K562 (cell line): ENCODE data around the gene CFAP97D1.

Experiments
- IFI16 ChIP-seq: fragments of 250-450 bp; sonication (Bioruptor Pico); IDR thresholded peaks from 2 replicates; pipeline ENCODE4 v2.1.2; 2022; ENCODE audit warnings: mild to moderate bottlenecking, inconsistent platforms
- MTA3 ChIP-seq: fragments of 450-650 bp; formaldehyde crosslinking; IDR thresholded peaks from 2 replicates; pipeline ENCODE4 v1.6.1; 2017; ENCODE audit warnings: mild to moderate bottlenecking, borderline replicate concordance
- RFX1 ChIP-seq: fragments of 450-650 bp; IDR thresholded peaks from 2 replicates; pipeline ENCODE4 v1.6.1; 2016; ENCODE audit warnings: mild to moderate bottlenecking, moderate library complexity
- ZFP30 ChIP-seq: fragments of 250-450 bp; sonication (Bioruptor Pico); IDR thresholded peaks from 2 replicates; pipeline ENCODE4 v1.8.0; 2022; ENCODE audit warnings: moderate library complexity, mild to moderate bottlenecking, inconsistent platforms, borderline replicate concordance
- ZNF124 ChIP-seq: sonication (generic); formaldehyde crosslinking; IDR thresholded peaks from 2 replicates; pipeline ENCODE4 v1.8.1; 2022; ENCODE audit warnings: missing genetic modification reagents
- ZNF408 ChIP-seq: fragments of 250-450 bp; sonication (Bioruptor Pico); IDR thresholded peaks from 2 replicates; pipeline ENCODE4 v1.4.0; 2020; ENCODE audit warnings: low read depth, mild to moderate bottlenecking, moderate library complexity
- TF ChIP-seq, protein P1 (sequence below), 3 experiments: IDR thresholded peaks in 2 of 3; conservative IDR thresholded peaks in 1 of 3; 2 replicates each; pipeline ENCODE4 v1.5.1; 2011 to 2012; ENCODE audit warnings: low read length in 3 of 3, mild to moderate bottlenecking in 3 of 3, control low read depth in 2 of 3, improper control_type of control experiment in 1 of 3, inconsistent platforms in 1 of 3, low read depth in 1 of 3, mixed read lengths in 1 of 3, moderate library complexity in 1 of 3; ENCODE audit not compliant: insufficient read depth in 2 of 3
- TF ChIP-seq, protein P2 (sequence below): sonication (generic); formaldehyde crosslinking; IDR thresholded peaks from 2 replicates; pipeline ENCODE4 v1.8.1; 2023; ENCODE audit warnings: mild to moderate bottlenecking, missing genetic modification reagents
- TF ChIP-seq, protein P3 (sequence below): conservative IDR thresholded peaks from 2 replicates; pipeline ENCODE4 v1.6.1; 2011; ENCODE audit warnings: low read depth, mild to moderate bottlenecking, low read length; ENCODE audit not compliant: control insufficient read depth

- TF ChIP-seq ZNF408 (CRISPR knock-in tag) (no peak), ZFP30 (CRISPR knock-in tag) (no peak), MTA3 (no peak), IFI16 (CRISPR knock-in tag) (no peak), RFX1 (no peak), ZNF124 (CRISPR knock-in tag) (no peak)
- TF ChIP-seq, protein P1, sequence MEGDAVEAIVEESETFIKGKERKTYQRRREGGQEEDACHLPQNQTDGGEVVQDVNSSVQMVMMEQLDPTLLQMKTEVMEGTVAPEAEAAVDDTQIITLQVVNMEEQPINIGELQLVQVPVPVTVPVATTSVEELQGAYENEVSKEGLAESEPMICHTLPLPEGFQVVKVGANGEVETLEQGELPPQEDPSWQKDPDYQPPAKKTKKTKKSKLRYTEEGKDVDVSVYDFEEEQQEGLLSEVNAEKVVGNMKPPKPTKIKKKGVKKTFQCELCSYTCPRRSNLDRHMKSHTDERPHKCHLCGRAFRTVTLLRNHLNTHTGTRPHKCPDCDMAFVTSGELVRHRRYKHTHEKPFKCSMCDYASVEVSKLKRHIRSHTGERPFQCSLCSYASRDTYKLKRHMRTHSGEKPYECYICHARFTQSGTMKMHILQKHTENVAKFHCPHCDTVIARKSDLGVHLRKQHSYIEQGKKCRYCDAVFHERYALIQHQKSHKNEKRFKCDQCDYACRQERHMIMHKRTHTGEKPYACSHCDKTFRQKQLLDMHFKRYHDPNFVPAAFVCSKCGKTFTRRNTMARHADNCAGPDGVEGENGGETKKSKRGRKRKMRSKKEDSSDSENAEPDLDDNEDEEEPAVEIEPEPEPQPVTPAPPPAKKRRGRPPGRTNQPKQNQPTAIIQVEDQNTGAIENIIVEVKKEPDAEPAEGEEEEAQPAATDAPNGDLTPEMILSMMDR (IDR thresholded peaks at IDR 0.05 in 2 of 3, conservative IDR thresholded peaks at IDR 0.05 in 1 of 3; ENCODE audit: insufficient read depth in 2 of 3, low read depth in 1 of 3, low read length in 3 of 3): no peak
- TF ChIP-seq, protein P2, sequence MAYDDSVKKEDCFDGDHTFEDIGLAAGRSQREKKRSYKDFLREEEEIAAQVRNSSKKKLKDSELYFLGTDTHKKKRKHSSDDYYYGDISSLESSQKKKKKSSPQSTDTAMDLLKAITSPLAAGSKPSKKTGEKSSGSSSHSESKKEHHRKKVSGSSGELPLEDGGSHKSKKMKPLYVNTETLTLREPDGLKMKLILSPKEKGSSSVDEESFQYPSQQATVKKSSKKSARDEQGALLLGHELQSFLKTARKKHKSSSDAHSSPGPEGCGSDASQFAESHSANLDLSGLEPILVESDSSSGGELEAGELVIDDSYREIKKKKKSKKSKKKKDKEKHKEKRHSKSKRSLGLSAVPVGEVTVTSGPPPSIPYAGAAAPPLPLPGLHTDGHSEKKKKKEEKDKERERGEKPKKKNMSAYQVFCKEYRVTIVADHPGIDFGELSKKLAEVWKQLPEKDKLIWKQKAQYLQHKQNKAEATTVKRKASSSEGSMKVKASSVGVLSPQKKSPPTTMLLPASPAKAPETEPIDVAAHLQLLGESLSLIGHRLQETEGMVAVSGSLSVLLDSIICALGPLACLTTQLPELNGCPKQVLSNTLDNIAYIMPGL (CRISPR knock-in tag): no peak
- TF ChIP-seq, protein P3, sequence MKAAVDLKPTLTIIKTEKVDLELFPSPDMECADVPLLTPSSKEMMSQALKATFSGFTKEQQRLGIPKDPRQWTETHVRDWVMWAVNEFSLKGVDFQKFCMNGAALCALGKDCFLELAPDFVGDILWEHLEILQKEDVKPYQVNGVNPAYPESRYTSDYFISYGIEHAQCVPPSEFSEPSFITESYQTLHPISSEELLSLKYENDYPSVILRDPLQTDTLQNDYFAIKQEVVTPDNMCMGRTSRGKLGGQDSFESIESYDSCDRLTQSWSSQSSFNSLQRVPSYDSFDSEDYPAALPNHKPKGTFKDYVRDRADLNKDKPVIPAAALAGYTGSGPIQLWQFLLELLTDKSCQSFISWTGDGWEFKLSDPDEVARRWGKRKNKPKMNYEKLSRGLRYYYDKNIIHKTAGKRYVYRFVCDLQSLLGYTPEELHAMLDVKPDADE: no peak
Observed at GRCh38 chr17:43801844-43802243, 21.6 kb downstream of the CFAP97D1 start.
